Large intestine (tissue), 3 donors: ENCODE results near the gene FXYD6. TPM values are rescaled to one million over a fixed set of nuclear protein-coding genes. Genes with fewer than 3 reads are reported as not detected.

Source experiments
- DNase-seq, 2 donors: peaks; one replicate each; pipeline versions ENCODE4 v3.0.0 to v3.0.0-alpha.2; 2013
- H3K27ac ChIP-seq: one replicate; pipeline ENCODE4 v1.5.1; 2013; ENCODE audit warnings: low read length
- H3K27me3 ChIP-seq: 2 replicates; pipeline ENCODE4 v1.6.1; 2013; ENCODE audit warnings: low read length; ENCODE audit not compliant: control insufficient read depth, insufficient read depth
- H3K36me3 ChIP-seq: 2 replicates; pipeline ENCODE4 v1.6.1; 2013; ENCODE audit warnings: low read length; ENCODE audit not compliant: control insufficient read depth, insufficient read depth
- H3K4me1 ChIP-seq: one replicate; pipeline ENCODE4 v1.6.1; 2013; ENCODE audit warnings: low read length; ENCODE audit not compliant: control insufficient read depth, insufficient read depth
- H3K4me3 ChIP-seq: one replicate; pipeline ENCODE4 v1.5.1; 2013; ENCODE audit warnings: low read length
- H3K9me3 ChIP-seq: one replicate; pipeline ENCODE4 v1.6.1; 2013; ENCODE audit warnings: mild to moderate bottlenecking, low read depth, low read length, moderate library complexity; ENCODE audit not compliant: control insufficient read depth
- WGBS: methylation state at CpG from one replicate; pipeline ENCODE4 v1.1.5; 2013; ENCODE audit warnings: low lambda C conversion rate; ENCODE audit not compliant: insufficient coverage; 5-methylcytosine and 5-hydroxymethylcytosine counted together
- polyA plus RNA-seq: library from polyadenylated mRNA; unstranded; fragments of 120-200 nt; gene quantifications from one replicate; pipeline ENCODE4 v1.2.1, GENCODE V29; 2013

FXYD6 gene
- polyA plus RNA-seq, 1 donor, result 78.3 TPM

DNA sequence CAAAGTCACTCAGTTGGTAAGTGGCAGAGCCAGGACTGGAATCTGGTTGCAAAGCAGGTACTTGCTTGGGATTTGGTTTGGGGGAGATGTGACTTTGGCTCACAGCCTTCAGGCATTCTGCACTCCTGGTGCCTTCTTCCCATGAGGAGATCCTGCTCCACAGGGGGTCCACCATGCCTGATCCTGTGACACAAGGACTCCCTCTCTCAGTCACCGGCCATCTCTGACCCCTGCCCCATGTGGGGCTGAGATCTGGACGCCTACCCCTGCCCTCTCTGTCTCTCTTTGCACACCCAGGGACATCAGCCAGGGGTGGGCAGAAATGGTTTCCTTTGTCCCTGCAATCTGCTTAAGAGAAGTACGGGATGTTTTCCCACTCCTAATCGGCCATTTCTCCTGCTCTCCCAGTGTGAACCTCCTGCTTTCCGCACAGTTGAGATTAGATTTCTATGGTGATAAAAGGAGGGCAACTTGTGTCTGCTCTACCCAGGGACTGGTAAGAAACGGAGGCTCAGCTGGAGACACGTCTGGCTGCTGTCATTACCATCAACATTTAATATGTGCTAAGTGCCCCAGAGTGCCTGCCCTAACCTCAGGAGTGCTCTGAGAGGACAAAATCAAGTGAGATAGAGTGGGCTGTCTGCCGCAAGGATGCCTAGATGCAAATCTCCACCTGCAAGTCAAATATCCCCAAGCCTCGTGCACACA lies 11.1 kb upstream of the FXYD6 start:
- no peak for DNase-seq
- Histone ChIP-seq H3K27me3 (no peaks in the 10 kb centered on the region), H3K36me3 (no peaks in the 10 kb centered on the region), H3K4me3 (no peak overlapping the region), H3K4me1 (peaks cover 14% of the 10 kb centered on the region), H3K9me3 (no peaks in the 10 kb centered on the region), H3K27ac (no peak overlapping the region)
- no CpG with 5 or more reads among the region's 9 CpGs for WGBS

DNA sequence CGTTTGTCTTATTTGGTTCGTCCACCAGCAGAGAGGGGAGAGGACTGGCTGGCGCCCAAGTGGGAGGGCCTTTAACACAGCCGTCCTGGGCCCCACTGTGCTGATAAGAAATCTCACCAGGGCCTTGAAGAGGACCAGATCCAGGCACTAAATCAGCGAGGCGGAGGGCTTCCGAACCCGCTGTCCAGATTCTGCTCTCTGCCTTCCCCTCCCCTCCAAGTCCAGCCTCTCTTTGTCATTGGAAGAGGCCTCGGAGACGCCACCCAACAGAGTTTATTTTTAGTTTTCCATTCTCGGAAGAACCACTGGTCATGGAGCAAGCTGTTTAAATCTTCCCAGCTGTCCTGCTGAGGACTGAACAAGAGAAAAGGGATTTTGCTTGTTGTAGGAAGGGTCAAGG lies 9.3 kb upstream of the FXYD6 start:
- H3K4me3 ChIP-seq, result no peak overlapping the region
- DNase-seq, result peak; percentile 64 to 67
- 50% methylated on average over 1 of the region's 11 CpGs for WGBS
- H3K4me1 ChIP-seq, result peaks cover 14% of the 10 kb centered on the region
- no peaks in the 10 kb centered on the region for H3K36me3 ChIP-seq
- no peaks in the 10 kb centered on the region for H3K9me3 ChIP-seq
- peaks cover 3% of the 10 kb centered on the region for H3K27me3 ChIP-seq
- H3K27ac ChIP-seq, result peak overlapping the region; percentile 58

DNA sequence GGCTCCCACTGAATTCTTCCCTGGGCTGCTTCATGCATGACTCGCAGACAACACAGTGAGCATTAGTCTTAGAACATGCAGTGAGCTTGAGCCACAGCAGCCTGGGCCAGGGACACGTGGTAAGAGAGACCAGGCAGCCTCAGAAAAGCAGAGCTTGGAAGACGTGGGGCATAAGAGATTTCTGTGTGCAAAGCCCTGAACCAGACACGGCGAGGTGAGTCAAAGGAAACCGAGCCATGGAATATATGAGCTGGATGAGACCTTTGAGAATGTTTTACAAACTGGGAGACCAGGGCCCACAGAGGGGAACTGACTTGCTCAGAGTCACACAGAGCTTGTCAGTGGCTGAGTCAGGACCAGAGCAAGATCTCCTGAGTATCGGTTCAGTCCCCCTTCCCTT lies 8.5 kb upstream of the FXYD6 start:
- Histone ChIP-seq H3K4me3 (no peak overlapping the region), H3K36me3 (no peaks in the 10 kb centered on the region), H3K9me3 (no peaks in the 10 kb centered on the region), H3K27me3 (peaks cover 7% of the 10 kb centered on the region), H3K27ac (peak overlapping the region; percentile 58), H3K4me1 (peaks cover 14% of the 10 kb centered on the region)
- no peak for DNase-seq
- 60% methylated on average over 1 of the region's 7 CpGs for WGBS

DNA sequence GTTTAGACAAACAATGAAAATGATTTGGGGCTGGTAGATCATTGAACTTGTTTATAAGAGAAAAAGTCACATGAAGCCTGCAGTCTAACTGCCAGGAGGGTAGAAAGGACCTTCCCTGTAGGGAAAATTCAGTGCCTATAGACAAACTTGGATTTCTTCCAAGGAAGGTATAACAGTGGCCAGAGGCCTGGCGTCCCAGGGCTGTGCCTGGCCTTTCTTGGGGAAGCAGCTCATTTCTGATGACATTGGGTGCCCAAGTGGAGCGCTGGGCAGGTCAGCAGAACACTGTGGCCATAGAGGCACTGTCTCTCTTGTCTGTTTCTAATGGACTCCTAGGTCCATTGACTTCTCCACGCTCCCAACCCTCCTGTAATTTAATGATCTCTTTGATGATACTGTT lies 6.6 kb upstream of the FXYD6 start:
- Histone ChIP-seq H3K27me3 (peaks cover 23% of the 10 kb centered on the region), H3K9me3 (no peaks in the 10 kb centered on the region), H3K4me1 (peaks cover 14% of the 10 kb centered on the region), H3K27ac (no peak overlapping the region), H3K36me3 (no peaks in the 10 kb centered on the region), H3K4me3 (no peak overlapping the region)
- no peak for DNase-seq
- no CpG with 5 or more reads among the region's 3 CpGs for WGBS

DNA sequence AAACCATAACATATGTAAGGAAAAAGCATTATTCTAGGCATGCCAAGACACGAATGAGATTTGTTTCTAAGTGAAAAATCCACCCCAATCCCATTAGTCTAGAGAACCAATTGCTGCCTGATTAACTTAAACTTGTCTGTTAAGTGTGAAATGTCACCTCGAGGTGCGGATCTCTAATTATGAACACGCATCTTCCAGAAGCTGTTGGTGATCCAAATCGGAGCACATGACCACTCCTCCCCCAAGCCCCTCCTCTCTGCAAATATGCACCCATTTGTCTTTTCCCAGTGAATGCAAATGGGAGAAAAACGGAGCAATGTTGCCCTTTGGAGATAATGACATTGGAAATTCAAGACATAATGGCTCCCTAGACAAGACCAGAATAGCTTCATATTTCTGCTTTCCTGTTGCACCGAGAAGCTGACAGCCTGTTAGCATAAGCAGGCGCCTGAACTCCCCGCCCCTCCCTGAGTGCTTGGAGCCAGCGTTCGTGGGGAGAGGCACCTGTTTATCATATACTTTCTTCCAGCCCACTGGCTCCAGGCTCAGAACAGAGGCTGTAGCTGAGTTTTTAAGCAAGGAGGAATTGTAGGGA lies 6.0 kb upstream of the FXYD6 start:
- no peak overlapping the region for H3K27ac ChIP-seq
- H3K27me3 ChIP-seq, result peaks cover 30% of the 10 kb centered on the region
- no peak overlapping the region for H3K4me3 ChIP-seq
- no peaks in the 10 kb centered on the region for H3K36me3 ChIP-seq
- no peaks in the 10 kb centered on the region for H3K9me3 ChIP-seq
- DNase-seq, result peak in 1 of 2 donors; percentile 35
- 40% methylated on average over 1 of the region's 11 CpGs for WGBS
- H3K4me1 ChIP-seq, result peaks cover 14% of the 10 kb centered on the region

DNA sequence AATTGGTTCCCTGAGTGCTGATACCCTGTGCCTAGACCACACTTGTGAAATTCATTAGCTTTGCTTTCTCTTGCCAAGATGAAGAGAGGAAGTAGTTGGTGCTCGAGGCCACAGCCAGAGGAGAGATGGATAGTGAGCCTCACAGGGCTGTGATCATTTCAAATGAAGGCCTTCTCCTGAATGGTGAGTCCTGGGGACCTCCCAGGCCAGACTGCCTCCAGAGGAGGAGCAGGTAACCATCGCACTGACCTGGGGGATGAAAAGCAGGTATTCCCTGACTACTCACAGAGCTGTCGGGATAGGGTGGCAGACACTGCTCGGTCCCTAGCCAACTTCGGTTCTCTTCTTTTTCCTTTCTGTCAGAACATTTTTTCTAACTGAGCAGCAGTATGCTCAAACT lies 4.8 kb upstream of the FXYD6 start:
- no peak overlapping the region for H3K4me3 ChIP-seq
- 94% methylated on average over 3 of the region's 5 CpGs for WGBS
- H3K36me3 ChIP-seq, result no peaks in the 10 kb centered on the region
- H3K27me3 ChIP-seq, result peaks cover 41% of the 10 kb centered on the region
- DNase-seq, result no peak
- H3K9me3 ChIP-seq, result no peaks in the 10 kb centered on the region
- H3K27ac ChIP-seq, result no peak overlapping the region
- H3K4me1 ChIP-seq, result peaks cover 19% of the 10 kb centered on the region

DNA sequence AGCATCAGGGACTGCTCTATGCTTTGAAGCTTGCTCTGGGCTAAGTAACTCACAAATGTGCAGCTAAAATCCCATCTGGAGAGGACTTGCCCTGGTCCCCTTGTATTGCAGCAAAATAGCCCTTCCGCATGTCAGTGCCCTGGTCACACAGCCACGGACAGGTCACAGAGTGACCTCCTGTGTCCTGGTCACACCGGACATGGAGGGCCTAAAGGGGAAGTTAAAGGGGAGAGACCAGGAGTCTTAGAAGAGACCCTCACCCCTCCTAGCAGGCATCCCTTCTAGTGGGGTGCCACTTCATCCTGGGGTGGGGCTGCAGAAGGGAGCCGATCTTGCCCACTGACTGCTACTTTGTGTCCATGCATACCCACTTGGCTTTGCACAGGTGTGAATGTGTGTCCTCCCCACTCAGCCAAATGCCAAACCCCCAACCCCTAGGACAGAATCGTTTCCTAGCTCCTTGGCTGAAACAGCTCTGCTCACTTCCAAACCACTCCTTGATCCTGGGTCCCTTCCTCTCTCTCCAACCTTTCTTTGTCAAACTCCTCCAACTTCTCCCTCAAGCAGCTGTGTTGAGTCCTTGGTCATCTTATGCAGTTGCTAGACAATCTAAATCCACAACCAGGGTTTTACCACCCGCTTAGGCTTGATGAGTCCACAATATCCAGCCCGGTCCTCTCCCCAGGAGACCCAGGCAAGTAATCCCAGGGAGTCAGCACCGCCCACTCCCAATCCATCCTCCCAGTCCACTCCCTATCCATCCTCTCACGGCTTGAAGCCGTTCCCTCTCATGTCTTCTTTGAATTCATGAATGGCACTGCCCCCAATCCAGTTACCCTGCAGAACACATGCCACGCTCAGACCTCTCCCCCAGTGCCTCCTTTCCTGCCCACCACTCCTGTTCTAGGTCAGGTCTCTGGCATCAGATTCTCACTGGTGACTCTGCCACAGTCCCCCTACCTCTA lies 3.3 kb upstream of the FXYD6 start:
- DNase-seq, result no peak
- Histone ChIP-seq H3K27me3 (peaks cover 55% of the 10 kb centered on the region), H3K9me3 (no peaks in the 10 kb centered on the region)

DNA sequence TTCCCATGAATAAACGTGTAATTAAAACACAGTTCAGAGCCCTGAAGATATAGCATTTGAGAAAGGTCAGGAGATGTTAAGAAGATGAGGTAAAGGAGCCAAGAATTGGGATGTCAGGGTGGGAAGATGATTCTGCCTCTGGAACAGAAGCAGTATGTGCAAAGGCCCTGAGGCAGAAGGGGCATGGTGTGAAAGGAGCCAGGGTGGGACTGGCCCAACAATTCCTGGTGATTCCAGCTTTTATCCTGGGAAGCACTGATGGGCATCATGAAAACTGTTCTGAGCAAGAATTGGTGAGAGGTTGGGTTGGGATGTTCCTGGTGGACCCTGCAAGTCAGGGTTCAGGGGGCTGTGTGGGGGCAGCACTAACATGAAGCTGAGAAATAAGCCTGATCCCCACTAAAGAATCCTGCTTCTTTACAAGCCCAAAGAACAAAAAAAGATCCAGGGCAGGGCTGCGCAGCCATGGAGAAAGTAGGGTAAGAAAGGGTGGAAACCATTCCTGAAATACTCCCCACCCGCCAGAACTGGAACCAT lies 2.5 kb upstream of the FXYD6 start:
- H3K27ac ChIP-seq, result no peak overlapping the region
- H3K4me1 ChIP-seq, result peaks cover 24% of the 10 kb centered on the region
- no peak for DNase-seq
- no peaks in the 10 kb centered on the region for H3K36me3 ChIP-seq
- H3K27me3 ChIP-seq, result peaks cover 62% of the 10 kb centered on the region
- 100% methylated on average over 2 of the region's 3 CpGs for WGBS
- H3K4me3 ChIP-seq, result no peak overlapping the region
- no peaks in the 10 kb centered on the region for H3K9me3 ChIP-seq

More for the DNA sequence above, 3.3 kb upstream of the FXYD6 start:
- Histone ChIP-seq H3K4me1 (peaks cover 24% of the 10 kb centered on the region), H3K4me3 (no peak overlapping the region), H3K27ac (no peak overlapping the region), H3K36me3 (no peaks in the 10 kb centered on the region)
- 33% methylated on average over 1 of the region's 11 CpGs for WGBS

DNA sequence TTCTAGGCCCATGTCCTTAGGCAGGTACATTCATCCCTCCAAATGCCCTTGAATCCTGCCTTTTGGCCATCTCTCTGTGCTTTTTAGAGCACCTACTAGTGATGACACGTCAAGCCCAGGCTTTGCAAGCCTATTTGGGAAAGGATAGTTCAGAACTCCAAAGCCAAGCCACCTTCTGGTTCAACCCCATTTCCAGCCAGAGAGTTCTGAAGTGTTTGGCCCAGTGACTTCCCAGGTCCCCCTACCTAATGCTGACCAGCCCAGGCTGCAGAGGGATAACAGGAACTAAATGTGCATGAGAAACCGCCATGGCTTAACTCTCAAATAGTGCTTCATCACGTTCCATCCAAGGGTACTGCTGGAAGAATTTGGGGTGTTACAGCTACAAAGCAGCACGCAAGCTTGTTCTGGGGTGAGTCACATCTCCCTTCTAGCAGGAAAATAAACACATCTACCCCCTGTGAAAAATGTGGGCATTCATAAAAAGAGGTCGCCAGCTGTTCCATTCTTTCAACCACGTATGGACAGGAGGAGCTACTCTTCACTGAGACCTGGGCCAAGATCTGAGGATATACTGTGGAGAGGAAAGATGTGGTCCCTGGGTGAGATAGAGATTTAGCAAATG lies 2.0 kb upstream of the FXYD6 start:
- H3K9me3 ChIP-seq, result no peaks in the 10 kb centered on the region
- H3K27me3 ChIP-seq, result peaks cover 68% of the 10 kb centered on the region
- H3K4me1 ChIP-seq, result peaks cover 24% of the 10 kb centered on the region
- no peak overlapping the region for H3K4me3 ChIP-seq
- no peak for DNase-seq
- no peaks in the 10 kb centered on the region for H3K36me3 ChIP-seq
- WGBS, result no CpG with 5 or more reads among the region's 6 CpGs
- H3K27ac ChIP-seq, result no peak overlapping the region
